ENCODE data around the gene GPAM.
"Not testable (repeated sequence)": the region's sequence is repeated elsewhere in the genome, so short reads cannot be mapped to it uniquely, and the experiment has no call there.

Gene GPAM

GRCh38 chr10:112215342-112215774 is 31.8 kb upstream of the GPAM start:
- no peak for DNase-seq

- no peak for DNase-seq
These were observed 30.8 kb upstream of the GPAM start for GRCh38 chr10:112214298-112214926.

- no peak for DNase-seq
These were observed 30.3 kb upstream of the GPAM start for GRCh38 chr10:112213836-112214235.

- DNase-seq = no peak
These were observed 29.7 kb upstream of the GPAM start for GRCh38 chr10:112213098-112213823.

- DNase-seq = no peak
These were observed 27.1 kb upstream of the GPAM start for GRCh38 chr10:112210666-112211065.

- no peak for DNase-seq
These were observed 26.1 kb upstream of the GPAM start for GRCh38 chr10:112209684-112210131.

GRCh38 chr10:112208997-112209396 is 25.4 kb upstream of the GPAM start:
- no peak for DNase-seq

GRCh38 chr10:112208292-112208691 is 24.7 kb upstream of the GPAM start:
- no peak for DNase-seq

- DNase-seq = no peak
These were observed 19.9 kb upstream of the GPAM start for GRCh38 chr10:112203328-112204076.

GRCh38 chr10:112202561-112203241 is 19.1 kb upstream of the GPAM start:
- DNase-seq = no peak

- DNase-seq = no peak
These were observed 18.5 kb upstream of the GPAM start for GRCh38 chr10:112202076-112202475.

- no peak for DNase-seq
These were observed 17.8 kb upstream of the GPAM start for GRCh38 chr10:112201334-112201733.

- not testable (repeated sequence) for DNase-seq
These were observed 16.7 kb upstream of the GPAM start for GRCh38 chr10:112200259-112200658.

- DNase-seq = not testable (repeated sequence)
These were observed 14.1 kb upstream of the GPAM start for GRCh38 chr10:112197662-112198061.

- DNase-seq = no peak
These were observed 11.7 kb upstream of the GPAM start for GRCh38 chr10:112195224-112195623.

GRCh38 chr10:112191791-112192190 is 8.2 kb upstream of the GPAM start:
- DNase-seq = no peak

GRCh38 chr10:112191041-112191590 is 7.6 kb upstream of the GPAM start:
- DNase-seq = no peak

GRCh38 chr10:112189465-112189864 is 5.9 kb upstream of the GPAM start:
- DNase-seq = no peak

GRCh38 chr10:112187527-112187926 is 4.0 kb upstream of the GPAM start:
- no peak for DNase-seq

- DNase-seq = no peak
These were observed 2.4 kb upstream of the GPAM start for GRCh38 chr10:112185959-112186358.

GRCh38 chr10:112184379-112184778 is 814 bp upstream of the GPAM start:
- DNase-seq = no peak

GRCh38 chr10:112184052-112184371 is 447 bp upstream of the GPAM start:
- no peak for DNase-seq

GRCh38 chr10:112182784-112183328 is 709 bp downstream of the GPAM start:
- no peak for DNase-seq

All from NCI-H446 treated with DMSO at 0.1 percent for 48 hours (cell line).